ENCODE data around the gene PLS3. TPM values are rescaled to one million over a fixed set of nuclear protein-coding genes. Genes with fewer than 3 reads are reported as not detected.

Gene PLS3
- total RNA-seq, 1 donor from 2014 or later = 212 TPM

DNA sequence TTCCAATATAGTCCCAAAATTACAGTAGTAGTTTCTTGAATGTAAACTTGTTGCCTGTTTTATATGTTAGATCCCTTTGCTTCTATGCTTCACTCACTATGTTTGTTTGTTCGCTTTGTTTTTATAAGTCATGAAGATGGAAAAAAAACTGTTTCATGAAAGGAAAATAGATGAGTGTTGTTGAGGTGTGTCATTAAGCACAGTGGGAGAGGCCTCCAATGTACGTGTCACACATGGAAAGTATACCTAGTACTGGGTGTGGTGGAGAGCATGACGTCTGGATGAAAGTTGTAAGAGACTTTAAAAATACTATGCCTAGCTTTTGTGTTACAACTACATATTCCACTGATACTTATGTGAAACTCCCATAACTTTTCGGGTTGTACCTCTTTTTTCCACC lies 28.4 kb downstream of the PLS3 start:
- ATAC-seq = no peak
- intact Hi-C loops (cut with DNase I) = no loop called here
- DNase-seq = no peak
- Histone ChIP-seq H3K27ac (no peak overlapping the region), H3K27me3 (no peaks in the 10 kb centered on the region), H3K36me3 (no peaks in the 10 kb centered on the region), H3K4me3 (no peak overlapping the region), H3K4me1 (no peaks in the 10 kb centered on the region), H3K9me3 (no peaks in the 10 kb centered on the region)
- TF ChIP-seq, protein P1, sequence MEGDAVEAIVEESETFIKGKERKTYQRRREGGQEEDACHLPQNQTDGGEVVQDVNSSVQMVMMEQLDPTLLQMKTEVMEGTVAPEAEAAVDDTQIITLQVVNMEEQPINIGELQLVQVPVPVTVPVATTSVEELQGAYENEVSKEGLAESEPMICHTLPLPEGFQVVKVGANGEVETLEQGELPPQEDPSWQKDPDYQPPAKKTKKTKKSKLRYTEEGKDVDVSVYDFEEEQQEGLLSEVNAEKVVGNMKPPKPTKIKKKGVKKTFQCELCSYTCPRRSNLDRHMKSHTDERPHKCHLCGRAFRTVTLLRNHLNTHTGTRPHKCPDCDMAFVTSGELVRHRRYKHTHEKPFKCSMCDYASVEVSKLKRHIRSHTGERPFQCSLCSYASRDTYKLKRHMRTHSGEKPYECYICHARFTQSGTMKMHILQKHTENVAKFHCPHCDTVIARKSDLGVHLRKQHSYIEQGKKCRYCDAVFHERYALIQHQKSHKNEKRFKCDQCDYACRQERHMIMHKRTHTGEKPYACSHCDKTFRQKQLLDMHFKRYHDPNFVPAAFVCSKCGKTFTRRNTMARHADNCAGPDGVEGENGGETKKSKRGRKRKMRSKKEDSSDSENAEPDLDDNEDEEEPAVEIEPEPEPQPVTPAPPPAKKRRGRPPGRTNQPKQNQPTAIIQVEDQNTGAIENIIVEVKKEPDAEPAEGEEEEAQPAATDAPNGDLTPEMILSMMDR (IDR thresholded peaks at IDR 0.05) = no peak

DNA sequence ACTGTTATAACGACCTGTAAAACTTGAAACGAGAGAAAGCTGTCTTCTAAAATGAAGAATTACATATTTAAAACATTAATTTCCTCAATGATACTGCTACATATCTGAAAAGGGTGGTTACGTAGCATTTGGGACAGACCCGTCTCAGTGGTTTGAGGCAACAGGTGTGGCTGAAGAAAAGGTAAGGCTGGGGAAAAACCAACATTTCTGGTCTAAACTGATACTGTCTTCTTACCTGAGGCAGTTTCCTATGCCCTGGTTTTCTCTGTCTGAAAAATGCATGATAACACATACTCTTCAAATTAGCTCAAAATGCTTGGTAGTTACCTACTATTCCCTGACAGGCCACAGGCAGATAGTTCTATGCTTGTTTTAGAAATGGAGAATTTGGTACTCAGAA lies 30.4 kb downstream of the PLS3 start:
- TF ChIP-seq, protein P1 (IDR thresholded peaks at IDR 0.05) = no peak
- Histone ChIP-seq H3K4me3 (no peak overlapping the region), H3K27me3 (no peaks in the 10 kb centered on the region), H3K4me1 (no peaks in the 10 kb centered on the region), H3K36me3 (no peaks in the 10 kb centered on the region), H3K9me3 (no peaks in the 10 kb centered on the region), H3K27ac (no peak overlapping the region)
- intact Hi-C loops (cut with DNase I) = no loop called here
- no peak for DNase-seq
- ATAC-seq = no peak

DNA sequence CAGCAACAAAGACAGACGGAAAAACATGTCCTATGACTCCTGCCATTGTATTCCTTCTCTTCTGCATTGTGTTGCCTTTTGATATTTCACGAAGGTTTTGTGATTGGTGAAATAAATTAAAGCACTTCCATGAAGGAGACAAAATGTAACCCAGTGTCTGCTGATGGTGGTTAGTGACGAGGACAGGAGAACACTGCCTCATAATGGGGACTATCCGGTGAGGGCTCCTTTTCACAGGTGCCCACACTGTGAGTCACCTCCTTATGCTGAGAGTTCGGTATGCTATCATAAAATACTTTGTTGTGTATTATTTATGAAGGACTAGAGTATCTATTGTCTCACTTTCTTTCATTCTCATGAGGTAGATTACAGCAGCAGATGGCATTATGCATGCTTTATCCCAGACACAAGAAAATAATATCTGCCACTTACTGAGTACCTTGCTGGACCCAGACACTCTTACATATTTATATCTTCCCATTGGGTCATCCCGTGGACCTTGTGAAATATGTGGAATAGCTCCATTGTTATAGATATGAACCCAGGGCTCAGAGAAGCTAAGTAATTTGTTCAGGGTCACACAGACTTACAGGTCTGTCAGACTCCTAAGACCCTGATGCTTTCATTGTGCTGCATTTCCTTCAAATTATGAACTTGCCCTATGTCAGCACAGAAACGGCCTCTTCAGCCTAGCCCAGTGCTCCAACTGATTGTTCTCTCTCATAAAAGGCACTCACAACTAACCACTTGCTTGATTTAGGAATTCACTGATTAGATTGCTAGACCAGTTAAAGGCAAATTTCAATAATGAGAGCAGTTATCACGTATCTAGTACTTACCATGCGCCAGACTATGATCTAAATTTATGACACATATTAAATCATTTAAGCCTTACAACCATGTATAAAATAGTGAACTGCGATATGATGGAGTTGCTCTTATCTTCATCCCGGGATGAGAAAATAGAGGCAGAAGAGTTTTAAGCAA lies 31.2 kb downstream of the PLS3 start:
- intact Hi-C loops (cut with DNase I) = no loop called here
- DNase-seq = no peak
- H3K9me3 ChIP-seq = no peaks in the 10 kb centered on the region
- no peaks in the 10 kb centered on the region for H3K36me3 ChIP-seq
- no peaks in the 10 kb centered on the region for H3K27me3 ChIP-seq
- TF ChIP-seq, protein P1 (IDR thresholded peaks at IDR 0.05) = no peak
- no peaks in the 10 kb centered on the region for H3K4me1 ChIP-seq
- ATAC-seq = peak; percentile 31
- H3K27ac ChIP-seq = peak overlapping the region; percentile 63
- H3K4me3 ChIP-seq = no peak overlapping the region

DNA sequence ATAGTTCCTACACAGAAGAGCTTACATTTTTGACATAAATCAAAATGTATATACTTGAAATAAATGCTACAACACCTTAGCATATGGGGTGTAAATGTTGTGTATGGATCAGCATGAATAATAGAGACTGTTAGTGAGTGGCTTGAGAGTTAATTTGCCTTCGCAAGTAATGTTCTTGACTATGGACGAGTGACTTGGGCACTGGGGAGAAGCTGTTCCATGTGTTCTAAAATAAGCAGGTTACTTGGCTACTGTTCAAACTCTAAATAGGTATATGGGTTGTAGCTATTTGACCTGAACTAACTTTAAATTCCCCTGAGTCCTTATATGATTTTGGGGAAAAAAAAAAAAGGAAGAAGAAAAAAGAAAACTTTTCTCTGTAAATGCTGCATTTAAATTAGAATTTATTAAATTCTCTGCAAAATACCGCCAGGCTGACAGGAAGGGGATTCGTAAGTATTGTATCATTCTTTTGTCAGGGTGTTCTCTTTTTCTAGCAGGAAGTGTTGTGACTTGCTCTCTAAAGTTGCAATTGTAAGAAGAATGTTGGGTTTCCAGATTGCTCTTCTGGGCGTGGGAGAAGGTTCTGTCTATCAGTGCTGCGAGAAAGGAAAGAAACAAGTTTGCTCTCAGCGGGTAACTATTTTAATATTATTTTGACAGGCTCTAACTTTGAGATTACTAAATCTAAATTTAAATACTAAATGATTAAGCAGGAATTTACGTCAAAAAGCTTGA lies 32.2 kb downstream of the PLS3 start:
- no peaks in the 10 kb centered on the region for H3K27me3 ChIP-seq
- H3K4me3 ChIP-seq = peak overlapping the region; percentile 34
- intact Hi-C loops (cut with DNase I) = no loop called here
- H3K4me1 ChIP-seq = no peaks in the 10 kb centered on the region
- H3K36me3 ChIP-seq = no peaks in the 10 kb centered on the region
- TF ChIP-seq, protein P1 (IDR thresholded peaks at IDR 0.05) = no peak
- no peak for DNase-seq
- peak; percentile 48 for ATAC-seq
- H3K27ac ChIP-seq = peak overlapping the region; percentile 63
- no peaks in the 10 kb centered on the region for H3K9me3 ChIP-seq

DNA sequence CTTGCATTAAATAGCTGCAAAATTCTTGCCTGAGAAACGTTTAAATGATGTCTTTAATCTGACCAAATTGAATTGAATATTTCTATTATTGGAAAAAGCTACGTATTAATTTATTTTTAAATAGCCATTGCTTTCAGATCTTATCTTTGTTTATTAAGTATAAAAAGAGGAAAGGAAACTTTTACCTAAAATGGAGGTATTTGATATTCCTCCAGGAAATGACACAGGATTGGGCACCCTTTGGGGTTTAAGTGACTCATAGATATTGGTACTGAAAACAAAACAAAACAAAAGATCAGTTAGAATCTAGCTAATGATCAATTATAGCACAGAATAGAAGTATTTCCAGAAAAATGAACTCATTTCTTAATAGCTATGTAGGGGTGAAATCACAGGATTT lies 34.1 kb downstream of the PLS3 start:
- no peaks in the 10 kb centered on the region for H3K9me3 ChIP-seq
- ATAC-seq = no peak
- peak overlapping the region; percentile 8 for H3K4me3 ChIP-seq
- DNase-seq = no peak
- H3K4me1 ChIP-seq = no peaks in the 10 kb centered on the region
- H3K27me3 ChIP-seq = no peaks in the 10 kb centered on the region
- TF ChIP-seq, protein P1 (IDR thresholded peaks at IDR 0.05) = no peak
- no peaks in the 10 kb centered on the region for H3K36me3 ChIP-seq
- peak overlapping the region; percentile 71 for H3K27ac ChIP-seq
- intact Hi-C loops (cut with DNase I) = no loop called here
